ENCODE data around the gene PIK3CG.

GRCh38 chr7:106870528-106870927, 5.4 kb downstream of the PIK3CG start:
- TF ChIP-seq HIC1 (tag by site-specific recombination; IDR thresholded peaks at IDR 0.05) (no peak), ZNF239 (tag by site-specific recombination; IDR thresholded peaks at IDR 0.05) (no peak)
